GM12878 (cell line): ENCODE results near the gene ZBTB7B. TPM values are rescaled to one million over a fixed set of nuclear protein-coding genes. Genes with fewer than 3 reads are reported as not detected.

ENCODE experiments used
- BCL11A ChIP-seq: IDR thresholded peaks from 2 replicates; pipeline ENCODE4 v1.6.1; 2011; ENCODE audit warnings: low read depth, low read length
- BHLHE40 ChIP-seq, 2 experiments: fragments of 450-650 bp in 1 of 2; IDR thresholded peaks; 2 replicates each; pipeline ENCODE4 v1.6.1; 2011 to 2017; ENCODE audit warnings: low read depth in 2 of 2, borderline replicate concordance in 1 of 2, improper control_type of control experiment in 1 of 2, low read length in 1 of 2, mild to moderate bottlenecking in 1 of 2
- CEBPZ ChIP-seq: fragments of 150-350 bp; IDR thresholded peaks from 2 replicates; pipeline ENCODE4 v1.6.1; 2016; ENCODE audit warnings: low read depth, low read length
- CHD2 ChIP-seq: IDR thresholded peaks from 2 replicates; pipeline ENCODE4 v1.6.1; 2011; ENCODE audit warnings: low read depth, low read length, improper control_type of control experiment, borderline replicate concordance
- ELK1 ChIP-seq: IDR thresholded peaks from 2 replicates; pipeline ENCODE4 v1.6.1; 2012; ENCODE audit warnings: low read depth, low read length, improper control_type of control experiment
- GABPA ChIP-seq: IDR thresholded peaks from 2 replicates; pipeline ENCODE4 v1.6.1; 2014; ENCODE audit warnings: antibody characterized with exemption, low read depth, mild to moderate bottlenecking, inconsistent platforms
- IRF3 ChIP-seq: fragments of 450-650 bp; IDR thresholded peaks from 2 replicates; pipeline ENCODE4 v1.6.1; 2014; ENCODE audit warnings: mild to moderate bottlenecking
- MTA3 ChIP-seq: IDR thresholded peaks from 2 replicates; pipeline ENCODE4 v1.6.1; 2012; ENCODE audit warnings: low read length, inconsistent platforms, borderline replicate concordance
- POLR2AphosphoS5 ChIP-seq: IDR thresholded peaks from 2 replicates; pipeline ENCODE4 v1.6.1; 2011; ENCODE audit warnings: mild to moderate bottlenecking, low read length, inconsistent platforms
- RUNX3 ChIP-seq: IDR thresholded peaks from 2 replicates; pipeline ENCODE4 v1.6.1; 2012; ENCODE audit warnings: low read length, inconsistent platforms
- SIX5 ChIP-seq: IDR thresholded peaks from 2 replicates; pipeline ENCODE4 v1.6.1; 2011; ENCODE audit warnings: mild to moderate bottlenecking, low read depth, low read length, moderate library complexity; ENCODE audit not compliant: severe bottlenecking
- SMAD1 ChIP-seq: fragments of 450-650 bp; IDR thresholded peaks from 2 replicates; pipeline ENCODE4 v1.6.1; 2018; ENCODE audit warnings: mild to moderate bottlenecking, low read depth; ENCODE audit not compliant: partially characterized antibody
- SMAD5 ChIP-seq: IDR thresholded peaks from 2 replicates; pipeline ENCODE4 v1.6.1; 2016; ENCODE audit warnings: antibody characterized with exemption, low read depth
- USF1 ChIP-seq: IDR thresholded peaks from 2 replicates; pipeline ENCODE4 v1.6.1; 2011; ENCODE audit warnings: borderline replicate concordance, low read depth, mild to moderate bottlenecking, moderate library complexity, mixed read lengths, low read length; ENCODE audit not compliant: insufficient read depth; ENCODE audit errors: extremely low read length
- USF2 ChIP-seq: IDR thresholded peaks from 2 replicates; pipeline ENCODE4 v1.6.1; 2011; ENCODE audit warnings: low read depth, low read length, improper control_type of control experiment, borderline replicate concordance
- ZBTB11 ChIP-seq: fragments of 450-650 bp; formaldehyde crosslinking; IDR thresholded peaks from 2 replicates; pipeline ENCODE4 v1.5.0; 2022; ENCODE audit warnings: mild to moderate bottlenecking, missing genetic modification characterization
- ZNF217 ChIP-seq: fragments of 450-650 bp; IDR thresholded peaks from 2 replicates; pipeline ENCODE4 v1.6.1; 2017; ENCODE audit warnings: antibody characterized with exemption, mild to moderate bottlenecking
- ZZZ3 ChIP-seq: IDR thresholded peaks from 2 replicates; pipeline ENCODE4 v1.6.1; 2011; ENCODE audit warnings: low read depth; ENCODE audit not compliant: control insufficient read depth, insufficient read length
- polyA plus RNA-seq, 11 experiments: library from polyadenylated mRNA; depleted of rRNA in 4 of 11; unstranded in 6 of 11; stranded (reverse) in 5 of 11; fragments of >200 nt; fragmentation: Nextera tagmentation in 4 of 11; fragmentation: Illumina TruSeq in 1 of 11; extraction: Ambion mirVana in 4 of 11; extraction: Trizol in 1 of 11; gene quantifications; 1 replicate in 1 of 11; 2 replicates in 10 of 11; pipeline versions ENCODE4 v1.2.1 to v1.2.3, GENCODE V29; 2011 to 2016; ENCODE audit warnings: inconsistent platforms in 2 of 11, missing spikeins in 2 of 11, low read depth in 1 of 11
- total RNA-seq, 4 experiments: library from RNA; depleted of rRNA in 3 of 4; stranded (reverse); fragments of >200 nt in 3 of 4; fragmentation: Illumina TruSeq in 1 of 4; extraction: Trizol in 1 of 4; gene quantifications; 2 replicates each; pipeline versions ENCODE4 v1.2.1 to v1.2.3, GENCODE V29; 2013 to 2021

Gene ZBTB7B
- total and polyA plus RNA-seq, 10 of the 15 experiments (the other 5 are each of a cell fraction or from before 2014, with no cell fraction given): 0.11 to 44.9 (median 11.3) TPM

- TF ChIP-seq ELK1: no peak
- TF ChIP-seq BHLHE40 (IDR thresholded peaks at IDR 0.05; ENCODE audit: borderline replicate concordance in 1 of 2, low read depth in 2 of 2, low read length in 1 of 2): peak; percentile 63 to 80
- no peak for TF ChIP-seq USF1
- 0 out of 2 replicates have a peak, but pooled peaks have one; percentile 41 for TF ChIP-seq CHD2
- TF ChIP-seq SIX5: no peak
- TF ChIP-seq USF2: no peak
- no peak for TF ChIP-seq MTA3
- no peak for TF ChIP-seq ZBTB11 (CRISPR knock-in tag)
- no peak for TF ChIP-seq IRF3
- peak; percentile 65; the same call in 1 of the 2 replicates for TF ChIP-seq ZNF217
- TF ChIP-seq BCL11A: peak; percentile 26; the same call in 1 of the 2 replicates
- TF ChIP-seq GABPA: no peak
- TF ChIP-seq POLR2AphosphoS5: no peak; the same call in 1 of the 2 replicates
- no peak for TF ChIP-seq CEBPZ
- no peak for TF ChIP-seq RUNX3
- TF ChIP-seq SMAD1: no peak
- TF ChIP-seq SMAD5: no peak
- TF ChIP-seq ZZZ3: no peak
Observed at GRCh38 chr1:155000726-155001424, 1.7 kb upstream of the ZBTB7B start (continued).
